HG02970 (cell line): ENCODE results near the gene IL1R2.
"Not testable (repeated sequence)": the region's sequence is repeated elsewhere in the genome, so short reads cannot be mapped to it uniquely, and the experiment has no call there.

ENCODE experiments used
- ATAC-seq: cut with Tn5 transposase; IDR thresholded peaks from one replicate; pipeline ENCODE4 v1.9.1; 2021; ENCODE audit warnings: mild to moderate bottlenecking, moderate library complexity, moderate number of reproducible peaks; ENCODE audit not compliant: unreplicated experiment, low FRiP score

Gene IL1R2

GRCh38 chr2:102057502-102058292 is 65.9 kb downstream of the IL1R2 start:
- no peak for ATAC-seq

DNA sequence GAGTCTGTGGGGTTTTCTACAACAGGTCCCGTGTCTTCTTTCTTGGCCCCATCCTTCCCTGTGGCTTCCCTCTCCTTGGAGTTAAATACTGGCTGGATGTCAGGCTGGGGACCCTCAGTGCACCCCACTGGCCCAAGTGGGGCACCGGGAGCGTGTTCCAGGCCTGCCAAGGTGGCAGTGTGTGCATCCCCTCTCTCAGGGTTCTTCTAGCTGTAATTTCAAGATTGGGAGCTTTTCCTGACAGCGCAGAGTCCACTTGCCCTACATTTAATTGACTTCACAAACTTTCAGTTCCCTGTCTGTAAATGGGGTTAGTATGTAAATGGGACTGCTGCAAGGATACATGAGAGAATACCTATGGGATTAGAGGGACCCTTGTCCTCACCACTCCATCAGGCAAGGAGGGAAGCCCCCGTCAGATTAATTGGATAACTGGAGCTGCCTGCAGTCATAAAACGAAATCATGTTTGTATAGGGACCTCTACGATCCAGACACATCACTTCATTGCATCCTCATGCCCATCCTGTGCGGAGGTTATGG is 66.6 kb downstream of the IL1R2 start:
- no peak for ATAC-seq

DNA sequence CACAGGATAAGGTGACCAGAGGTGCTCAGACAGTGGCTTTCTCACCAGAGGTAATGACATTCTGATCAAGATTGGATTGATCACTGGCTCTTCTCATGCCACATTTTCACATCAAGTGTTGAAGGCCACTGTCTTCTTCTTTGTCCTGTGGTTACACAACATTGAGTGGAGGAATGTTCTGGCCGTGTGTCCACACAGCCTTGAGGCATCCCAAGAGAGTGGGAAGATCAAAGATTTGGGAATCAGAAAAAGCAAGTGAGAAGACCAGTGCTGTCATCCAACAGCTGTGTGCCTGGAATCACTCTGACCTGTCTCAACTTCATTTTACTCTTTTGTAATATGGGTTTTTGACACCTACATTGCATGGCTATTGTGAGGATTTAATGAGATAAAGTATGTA is 67.4 kb downstream of the IL1R2 start:
- ATAC-seq = no peak

DNA sequence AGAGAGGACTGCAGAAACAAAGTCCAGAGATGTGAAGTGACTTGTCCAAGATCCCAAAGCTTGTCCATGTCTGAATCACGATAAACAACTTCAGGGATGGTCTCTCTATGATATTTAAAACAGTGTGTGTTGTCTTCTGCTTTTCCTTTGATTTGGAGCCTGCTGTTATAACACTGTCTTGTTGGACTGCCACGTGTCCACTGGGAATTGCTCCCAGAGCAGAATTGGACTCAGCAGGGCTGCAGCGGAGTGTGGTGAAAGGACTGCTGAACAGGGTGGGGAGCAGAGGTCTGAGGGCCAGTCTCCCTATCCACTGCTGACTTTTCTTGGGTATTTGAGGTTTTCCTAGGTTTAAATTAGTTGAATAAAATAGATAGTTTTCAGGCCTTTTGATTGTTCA is 68.3 kb downstream of the IL1R2 start:
- ATAC-seq = no peak

- no peak for ATAC-seq
Observed at GRCh38 chr2:102060792-102061191, 69.0 kb downstream of the IL1R2 start.

GRCh38 chr2:102061286-102061699 is 69.5 kb downstream of the IL1R2 start:
- ATAC-seq = no peak

- no peak for ATAC-seq
Observed at GRCh38 chr2:102061962-102062795, 70.4 kb downstream of the IL1R2 start.

- no peak for ATAC-seq
Observed at GRCh38 chr2:102062802-102063201, 71.0 kb downstream of the IL1R2 start.

GRCh38 chr2:102063487-102063911 is 71.7 kb downstream of the IL1R2 start:
- no peak for ATAC-seq

GRCh38 chr2:102063941-102064678 is 72.3 kb downstream of the IL1R2 start:
- ATAC-seq = no peak

DNA sequence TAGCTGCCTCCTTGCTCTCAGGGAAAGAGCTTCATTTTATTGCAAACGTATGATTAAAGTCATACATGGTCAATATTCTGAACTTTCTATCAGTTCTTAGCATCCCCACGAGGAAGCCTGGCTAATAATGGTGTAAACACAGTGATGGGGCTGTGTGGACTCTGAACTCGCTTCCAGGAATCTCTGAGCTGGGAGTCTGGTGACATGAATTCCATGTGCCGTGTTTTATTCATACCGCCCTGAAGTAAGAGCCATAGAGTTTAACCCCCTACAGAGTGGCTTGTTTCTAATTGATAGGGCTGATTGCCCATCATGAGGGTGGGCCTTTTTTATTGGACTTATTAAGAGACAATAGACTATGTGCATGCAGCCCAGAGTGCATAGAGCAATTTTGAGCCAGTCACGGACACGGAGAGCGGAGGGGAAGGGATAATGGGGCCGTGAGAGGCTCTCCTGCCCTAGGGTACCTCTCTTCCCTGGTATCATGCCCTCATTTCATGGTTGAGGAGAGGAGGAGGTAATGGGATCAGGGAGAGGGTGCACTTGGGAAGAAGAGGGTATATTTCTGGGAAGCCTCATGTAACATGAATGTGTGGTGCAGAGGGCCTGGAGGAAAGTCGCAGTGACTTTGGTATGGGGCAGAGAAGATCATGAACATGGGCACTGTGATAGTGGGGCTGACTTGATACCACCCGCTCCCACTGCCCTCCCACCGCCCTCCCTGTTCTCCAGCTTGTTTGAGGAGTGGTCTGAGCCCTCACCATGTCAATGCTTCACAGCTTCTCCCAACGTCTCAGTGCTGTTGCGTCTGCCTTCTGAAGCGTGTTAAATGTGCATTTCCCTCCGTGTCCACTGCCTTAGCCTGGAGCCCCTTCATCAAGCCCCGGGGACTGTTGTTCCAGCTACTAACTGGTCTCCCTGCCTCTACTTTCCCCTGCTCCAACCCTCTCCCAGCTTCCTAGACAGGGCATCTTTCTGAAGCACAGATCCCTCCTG is 73.2 kb downstream of the IL1R2 start:
- no peak for ATAC-seq

- no peak for ATAC-seq
Observed at GRCh38 chr2:102065675-102066252, 74.0 kb downstream of the IL1R2 start.

- no peak for ATAC-seq
Observed at GRCh38 chr2:102066554-102066953, 74.8 kb downstream of the IL1R2 start.

- not testable (repeated sequence) for ATAC-seq
Observed at GRCh38 chr2:102068126-102068525, 76.4 kb downstream of the IL1R2 start.

DNA sequence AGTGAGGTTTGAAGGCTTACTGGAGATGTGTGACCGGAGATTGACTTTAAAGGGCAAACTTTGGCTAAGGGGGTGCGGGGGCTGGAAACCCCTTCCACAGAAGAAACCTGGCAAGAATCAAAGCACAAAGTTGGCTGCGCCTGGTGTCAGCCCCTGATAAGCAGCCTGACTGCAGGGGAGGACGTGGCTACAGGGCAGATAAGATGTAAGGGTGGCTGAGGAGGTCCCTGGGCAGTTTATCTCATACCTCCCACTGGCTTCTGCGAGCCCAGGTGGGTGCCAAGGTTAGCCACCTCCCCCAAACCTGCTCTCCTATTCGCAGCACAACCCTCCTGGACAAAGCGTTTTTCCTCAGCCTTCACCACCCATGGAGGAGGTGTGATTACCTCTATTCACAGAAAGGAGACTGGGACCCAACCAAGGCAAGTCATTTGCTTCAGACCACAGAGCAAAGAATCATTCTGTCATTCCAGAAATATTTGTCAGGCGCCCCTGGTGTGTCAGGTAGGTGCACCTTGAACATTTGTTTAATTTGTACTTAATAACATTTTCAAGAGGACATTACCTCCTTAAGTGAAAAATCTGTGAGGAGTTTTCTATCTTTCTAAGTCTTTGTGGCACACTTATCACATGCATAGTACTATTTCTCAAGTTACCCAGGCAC is 77.7 kb downstream of the IL1R2 start:
- no peak for ATAC-seq

GRCh38 chr2:102070058-102070642 is 78.4 kb downstream of the IL1R2 start:
- ATAC-seq = no peak

GRCh38 chr2:102072741-102073140 is 81.0 kb downstream of the IL1R2 start:
- no peak for ATAC-seq

- no peak for ATAC-seq
Observed at GRCh38 chr2:102073168-102073724, 81.5 kb downstream of the IL1R2 start.
